Gastroesophageal sphincter (tissue), 3 donors: ENCODE data around the gene UBR3.
"Not testable (repeated sequence)": the region's sequence is repeated elsewhere in the genome, so short reads cannot be mapped to it uniquely, and the experiment has no call there.

Source experiments
- CTCF ChIP-seq, 4 experiments: fragments of 200-600 bp in 2 of 4; fragments of 450-650 bp in 2 of 4; sonication (generic) in 1 of 4; IDR thresholded peaks; one replicate each; pipeline ENCODE4 v1.5.1; 2017 to 2019; ENCODE audit warnings: antibody characterized with exemption in 4 of 4, mild to moderate bottlenecking in 2 of 4, moderate library complexity in 2 of 4
- POLR2A ChIP-seq, 2 donors: fragments of 450-650 bp; IDR thresholded peaks; one replicate each; pipeline ENCODE4 v1.6.1; 2017; ENCODE audit warnings: antibody characterized with exemption in 2 of 2, mild to moderate bottlenecking in 2 of 2, moderate library complexity in 1 of 2
- POLR2AphosphoS5 ChIP-seq: sonication (generic); formaldehyde crosslinking; IDR thresholded peaks from one replicate; pipeline ENCODE4 v1.6.1; 2017; ENCODE audit warnings: antibody characterized with exemption

GRCh38 chr2:169841625-169842024, 14.4 kb downstream of the UBR3 start:
- TF ChIP-seq POLR2A (IDR thresholded peaks at IDR 0.05); CTCF (IDR thresholded peaks at IDR 0.05); POLR2AphosphoS5: not testable (repeated sequence)
